MCF 10A (cell line): ENCODE measurements around the gene ARHGEF28. TPM values are rescaled to one million over a fixed set of nuclear protein-coding genes. Genes with fewer than 3 reads are reported as not detected.
A peak's percentile ranks its signal among the peaks of the same experiment; 100 is the strongest.

Experiments used
- BruUV-seq: library from RNA; stranded (reverse); fragments of 400-500 nt; replicated peaks from 2 replicates; lab custom pipeline; 2021; lab: Mats Ljungman, UMichigan
- CTCF ChIA-PET: fragments of 300-600 bp; sonication (Branson Sonifier 250); formaldehyde crosslinking; extraction: SDS; loops from one replicate; lab custom pipeline; 2021; ENCODE audit warnings: antibody characterized with exemption, inconsistent platforms; lab: Yijun Ruan, JAX
- POLR2A ChIA-PET: fragments of 300-600, 350-650 bp; sonication (Branson Sonifier 250); formaldehyde crosslinking; extraction: SDS; loops from one replicate; lab custom pipeline; 2020; ENCODE audit warnings: antibody characterized with exemption, inconsistent platforms; lab: Yijun Ruan, JAX
- DNase-seq: peaks from one replicate; pipeline ENCODE4 v3.0.0-alpha.2; 2018; ENCODE audit not compliant: unreplicated experiment
- H3K27ac Mint-ChIP-seq: one replicate; pipeline ENCODE4 v1.8.0; 2022; ENCODE audit warnings: mild to moderate bottlenecking, low read depth, mixed read lengths; ENCODE audit not compliant: unreplicated experiment
- H3K27me3 Mint-ChIP-seq: one replicate; pipeline ENCODE4 v1.8.0; 2022; ENCODE audit warnings: mixed read lengths; ENCODE audit not compliant: insufficient read depth, unreplicated experiment
- H3K36me3 Mint-ChIP-seq: one replicate; pipeline ENCODE4 v1.8.0; 2022; ENCODE audit warnings: mild to moderate bottlenecking, moderate library complexity, mixed read lengths; ENCODE audit not compliant: insufficient read depth, unreplicated experiment
- H3K4me1 Mint-ChIP-seq: one replicate; pipeline ENCODE4 v1.8.0; 2022; ENCODE audit warnings: mixed read lengths; ENCODE audit not compliant: insufficient read depth, unreplicated experiment
- H3K4me3 Mint-ChIP-seq: one replicate; pipeline ENCODE4 v1.8.0; 2022; ENCODE audit warnings: mild to moderate bottlenecking, moderate library complexity, mixed read lengths; ENCODE audit not compliant: unreplicated experiment
- H3K9me3 Mint-ChIP-seq: one replicate; pipeline ENCODE4 v1.8.0; 2022; ENCODE audit warnings: mixed read lengths; ENCODE audit not compliant: unreplicated experiment
- intact Hi-C: fragments of 100-400 bp; cut with micrococcal nuclease; formaldehyde crosslinking; loops from 2 replicates; pipeline ENCODE4 v1.14.1; 2022
- total RNA-seq: library from RNA; stranded (reverse); gene quantifications from 2 replicates; pipeline ENCODE4 v1.2.3, GENCODE V29; 2022
- TF ChIP-seq, protein P1 (sequence below): fragments of 200-600 bp; IDR thresholded peaks from one replicate; pipeline ENCODE4 v1.8.0; 2022; ENCODE audit warnings: antibody characterized with exemption, mild to moderate bottlenecking; ENCODE audit not compliant: unreplicated experiment

ARHGEF28 gene
- total RNA-seq, 1 experiment from 2014 or later = 34.8 TPM

GRCh38 chr5:73944581-73944980 lies 318.6 kb downstream of the ARHGEF28 start:
- Mint-ChIP-seq H3K9me3 (peaks cover 8% of the 10 kb centered on the region), H3K4me3 (no peak overlapping the region), H3K36me3 (peaks cover 19% of the 10 kb centered on the region), H3K4me1 (peaks cover 24% of the 10 kb centered on the region), H3K27ac (no peak overlapping the region), H3K27me3 (no peaks in the 10 kb centered on the region)
- no peak for DNase-seq
- POLR2A ChIA-PET = no interaction called here
- no TSS peak for BruUV-seq
- intact Hi-C loops = no loop called here
- CTCF ChIA-PET = interaction anchor here (0.6 to 0.7 kb wide), 3 partner anchors 295 to 501 kb away, joined by 3 read pairs; no protein-coding TSS in a partner anchor
- TF ChIP-seq, protein P1, sequence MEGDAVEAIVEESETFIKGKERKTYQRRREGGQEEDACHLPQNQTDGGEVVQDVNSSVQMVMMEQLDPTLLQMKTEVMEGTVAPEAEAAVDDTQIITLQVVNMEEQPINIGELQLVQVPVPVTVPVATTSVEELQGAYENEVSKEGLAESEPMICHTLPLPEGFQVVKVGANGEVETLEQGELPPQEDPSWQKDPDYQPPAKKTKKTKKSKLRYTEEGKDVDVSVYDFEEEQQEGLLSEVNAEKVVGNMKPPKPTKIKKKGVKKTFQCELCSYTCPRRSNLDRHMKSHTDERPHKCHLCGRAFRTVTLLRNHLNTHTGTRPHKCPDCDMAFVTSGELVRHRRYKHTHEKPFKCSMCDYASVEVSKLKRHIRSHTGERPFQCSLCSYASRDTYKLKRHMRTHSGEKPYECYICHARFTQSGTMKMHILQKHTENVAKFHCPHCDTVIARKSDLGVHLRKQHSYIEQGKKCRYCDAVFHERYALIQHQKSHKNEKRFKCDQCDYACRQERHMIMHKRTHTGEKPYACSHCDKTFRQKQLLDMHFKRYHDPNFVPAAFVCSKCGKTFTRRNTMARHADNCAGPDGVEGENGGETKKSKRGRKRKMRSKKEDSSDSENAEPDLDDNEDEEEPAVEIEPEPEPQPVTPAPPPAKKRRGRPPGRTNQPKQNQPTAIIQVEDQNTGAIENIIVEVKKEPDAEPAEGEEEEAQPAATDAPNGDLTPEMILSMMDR = no peak

- DNase-seq = no peak
- H3K9me3 Mint-ChIP-seq = peaks cover 8% of the 10 kb centered on the region
- POLR2A ChIA-PET = interaction anchor here (1.1 kb wide), 1 partner anchor 10 kb away, joined by 5 read pairs; no protein-coding TSS in a partner anchor
- peaks cover 24% of the 10 kb centered on the region for H3K4me1 Mint-ChIP-seq
- intact Hi-C loops = no loop called here
- no peak overlapping the region for H3K27ac Mint-ChIP-seq
- peaks cover 18% of the 10 kb centered on the region for H3K36me3 Mint-ChIP-seq
- no peaks in the 10 kb centered on the region for H3K27me3 Mint-ChIP-seq
- no TSS peak for BruUV-seq
- no peak overlapping the region for H3K4me3 Mint-ChIP-seq
- TF ChIP-seq, protein P1 = peak; percentile 45
- CTCF ChIA-PET = interaction anchor here (0.6 to 0.7 kb wide), 2 partner anchors 294 to 357 kb away, joined by 3 read pairs; no protein-coding TSS in a partner anchor
These were observed 319.5 kb downstream of the ARHGEF28 start for GRCh38 chr5:73945505-73945904.

GRCh38 chr5:73946278-73946677 lies 320.3 kb downstream of the ARHGEF28 start:
- CTCF ChIA-PET = interaction anchor here (0.6 to 1.0 kb wide), 2 partner anchors 40 to 60 kb away, joined by 3 read pairs; no protein-coding TSS in a partner anchor
- peaks cover 13% of the 10 kb centered on the region for H3K36me3 Mint-ChIP-seq
- TF ChIP-seq, protein P1 = no peak
- DNase-seq = no peak
- no peak overlapping the region for H3K4me3 Mint-ChIP-seq
- POLR2A ChIA-PET = interaction anchor here (0.7 to 1.1 kb wide), 3 partner anchors 9 to 1362 kb away, joined by 3 to 5 read pairs (median 3); no protein-coding TSS in a partner anchor
- no TSS peak for BruUV-seq
- no peak overlapping the region for H3K27ac Mint-ChIP-seq
- peaks cover 8% of the 10 kb centered on the region for H3K9me3 Mint-ChIP-seq
- H3K27me3 Mint-ChIP-seq = no peaks in the 10 kb centered on the region
- intact Hi-C loops = no loop called here
- peaks cover 22% of the 10 kb centered on the region for H3K4me1 Mint-ChIP-seq

DNA sequence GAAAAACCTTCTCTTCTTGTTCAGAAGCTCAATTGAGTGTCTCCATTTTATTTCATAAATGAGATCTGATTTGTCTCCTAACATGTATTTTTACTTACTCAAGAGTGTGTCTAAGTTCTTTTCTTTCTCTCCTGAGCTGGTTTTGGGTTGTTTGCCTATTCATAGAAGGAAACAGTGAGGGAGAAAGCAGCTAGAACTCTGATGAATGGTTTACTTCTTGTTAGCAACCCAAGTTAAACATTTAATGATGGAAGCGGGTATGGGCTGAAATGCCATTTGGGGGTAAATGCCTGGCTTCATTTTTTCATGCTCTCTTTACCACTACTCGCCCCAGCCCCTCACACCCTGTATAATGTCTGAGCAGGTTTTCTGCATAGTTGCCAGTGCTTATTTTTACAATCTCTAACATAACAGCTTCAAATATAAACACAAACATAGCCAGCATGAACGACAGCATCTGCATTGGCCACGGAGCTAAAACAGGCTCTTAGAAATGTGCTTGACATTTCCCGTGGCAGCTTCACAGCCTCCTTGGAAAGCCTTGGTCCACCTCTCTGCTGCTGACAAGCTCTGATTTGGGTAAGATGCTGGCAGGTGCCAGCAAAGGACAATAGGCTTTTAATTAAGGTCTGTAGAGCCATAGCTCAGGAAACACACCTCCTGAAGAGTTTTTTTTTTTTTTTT lies 321.1 kb downstream of the ARHGEF28 start:
- Mint-ChIP-seq H3K4me1 (peaks cover 19% of the 10 kb centered on the region), H3K9me3 (peaks cover 8% of the 10 kb centered on the region), H3K27ac (no peak overlapping the region), H3K36me3 (peaks cover 13% of the 10 kb centered on the region), H3K27me3 (no peaks in the 10 kb centered on the region), H3K4me3 (no peak overlapping the region)
- ChIA-PET CTCF (interaction anchor here (0.6 to 1.0 kb wide), 3 partner anchors 41 to 342 kb away, joined by 3 read pairs; no protein-coding TSS in a partner anchor), POLR2A (interaction anchor here (0.7 to 1.1 kb wide), 3 partner anchors 9 to 337 kb away, joined by 3 read pairs; no protein-coding TSS in a partner anchor)
- no TSS peak for BruUV-seq
- TF ChIP-seq, protein P1 = no peak
- intact Hi-C loops = no loop called here
- DNase-seq = no peak
